HCT116 (cell line): ENCODE measurements around the gene CDC42SE1. TPM values are rescaled to one million over a fixed set of nuclear protein-coding genes. Genes with fewer than 3 reads are reported as not detected.
"Not testable (repeated sequence)": the region's sequence is repeated elsewhere in the genome, so short reads cannot be mapped to it uniquely, and the experiment has no call there.

Experiments used
- ATAC-seq: fragments of 200-7000 bp; cut with Tn5 transposase; 2 replicates; pipeline ENCODE4 v1.9.1; 2020; ENCODE audit warnings: mild to moderate bottlenecking, moderate library complexity
- BruUV-seq: library from RNA; stranded (reverse); fragments of 400-500 nt; replicated peaks from 2 replicates; lab custom pipeline; 2021; lab: Mats Ljungman, UMichigan
- CTCF ChIA-PET: fragments of 300-600 bp; sonication (Branson Sonifier 250); formaldehyde crosslinking; loops from one replicate; lab custom pipeline; 2021; ENCODE audit warnings: antibody characterized with exemption; lab: Charles Lee
- POLR2A ChIA-PET: fragments of 300-600, 350-600 bp; sonication (Branson Sonifier 250); formaldehyde crosslinking; loops from one replicate; lab custom pipeline; 2021; ENCODE audit warnings: antibody characterized with exemption; lab: Charles Lee
- RAD21 ChIA-PET, 2 experiments: fragments of 300-600 bp; sonication (Branson Sonifier 250); formaldehyde crosslinking; loops; one replicate each; lab custom pipeline; 2023; ENCODE audit warnings: low total read pairs in 2 of 2; ENCODE audit not compliant: uncharacterized antibody in 2 of 2, unreplicated experiment in 2 of 2, low non-redundant PET in 1 of 2; lab: Charles Lee
- DNase-seq: peaks from one replicate; pipeline ENCODE4 v3.0.0-alpha.2; 2010; ENCODE audit warnings: low read depth, low spot score
- H2AFZ ChIP-seq: fragments of 200-600 bp; shearing (Covaris generic), sonication (generic); 2 replicates; pipeline ENCODE4 v1.6.1; 2017; ENCODE audit warnings: low read depth, mixed run types, mixed read lengths, antibody characterized with exemption, low read length; ENCODE audit not compliant: poor library complexity, severe bottlenecking
- H3K27ac ChIP-seq: 2 replicates; pipeline ENCODE4 v1.5.1; 2012; ENCODE audit warnings: low read depth, low read length
- H3K27me3 ChIP-seq: fragments of 200-600 bp; sonication (generic); 2 replicates; pipeline ENCODE4 v1.6.1; 2016; ENCODE audit warnings: mixed run types, low read length, mixed read lengths; ENCODE audit not compliant: insufficient read depth
- H3K36me3 ChIP-seq, 2 experiments: fragments of 200-500 bp in 1 of 2; fragments of 200-600 bp in 1 of 2; sonication (Bioruptor generic) in 1 of 2; sonication (generic) in 1 of 2; 2 replicates each; pipeline versions ENCODE4 v1.5.1 to v1.6.1; 2014 to 2016; ENCODE audit warnings: low read length in 2 of 2, inconsistent platforms in 1 of 2, mixed read lengths in 1 of 2, mixed run types in 1 of 2; ENCODE audit not compliant: insufficient read depth in 2 of 2, control insufficient read depth in 1 of 2
- H3K4me1 ChIP-seq, 2 experiments: fragments of 200-600 bp in 1 of 2; sonication (generic) in 1 of 2; 2 replicates each; pipeline versions ENCODE4 v1.5.1 to v1.6.1; 2012 to 2017; ENCODE audit warnings: low read length in 2 of 2, inconsistent platforms in 1 of 2, mild to moderate bottlenecking in 1 of 2, mixed read lengths in 1 of 2, mixed run types in 1 of 2, moderate library complexity in 1 of 2; ENCODE audit not compliant: insufficient read depth in 2 of 2, control insufficient read depth in 1 of 2
- H3K4me2 ChIP-seq: fragments of 200-600 bp; sonication (generic); 2 replicates; pipeline ENCODE4 v1.6.1; 2017; ENCODE audit warnings: mixed run types, low read length, mixed read lengths
- H3K4me3 ChIP-seq, 2 experiments: fragments of 200-600 bp in 1 of 2; sonication (generic) in 1 of 2; replicated peaks in 1 of 2; 2 replicates each; pipeline ENCODE4 v1.5.1; 2011 to 2016; ENCODE audit warnings: low read length in 2 of 2, control low read depth in 1 of 2, low read depth in 1 of 2, mild to moderate bottlenecking in 1 of 2, mixed read lengths in 1 of 2, mixed run types in 1 of 2
- H3K79me2 ChIP-seq: fragments of 200-600 bp; sonication (generic); 2 replicates; pipeline ENCODE4 v1.6.1; 2017; ENCODE audit warnings: mild to moderate bottlenecking, mixed run types, low read length, moderate library complexity, mixed read lengths; ENCODE audit not compliant: insufficient read depth
- H3K9ac ChIP-seq: fragments of 200-600 bp; sonication (generic); 2 replicates; pipeline ENCODE4 v1.6.1; 2016; ENCODE audit warnings: low read length, mixed read lengths
- H3K9me2 ChIP-seq: fragments of 200-600 bp; sonication (generic), shearing (Covaris generic); 2 replicates; pipeline ENCODE4 v1.6.1; 2017; ENCODE audit warnings: mixed run types, mild to moderate bottlenecking, moderate library complexity; ENCODE audit not compliant: insufficient read depth
- H3K9me3 ChIP-seq, 2 experiments: fragments of 200-500 bp in 1 of 2; fragments of 200-600 bp in 1 of 2; sonication (Bioruptor generic) in 1 of 2; sonication (generic) in 1 of 2; 2 replicates each; pipeline ENCODE4 v1.6.1; 2014 to 2017; ENCODE audit warnings: low read length in 2 of 2, mixed read lengths in 2 of 2, inconsistent platforms in 1 of 2, low read depth in 1 of 2, mild to moderate bottlenecking in 1 of 2, mixed run types in 1 of 2, moderate library complexity in 1 of 2; ENCODE audit not compliant: control insufficient read depth in 1 of 2, insufficient read depth in 1 of 2
- H4K20me1 ChIP-seq: fragments of 200-600 bp; sonication (generic), shearing (Covaris generic); 2 replicates; pipeline ENCODE4 v1.6.1; 2017; ENCODE audit warnings: mixed run types, mild to moderate bottlenecking, moderate library complexity; ENCODE audit not compliant: insufficient read depth
- CBX3 ChIP-seq: IDR thresholded peaks from 2 replicates; pipeline ENCODE4 v1.6.1; 2012; ENCODE audit warnings: low read depth
- CEBPB ChIP-seq: IDR thresholded peaks from 2 replicates; pipeline ENCODE4 v1.6.1; 2012; ENCODE audit warnings: low read depth
- FOSL1 ChIP-seq: IDR thresholded peaks from 2 replicates; pipeline ENCODE4 v1.6.1; 2012; ENCODE audit warnings: low read depth
- JUND ChIP-seq: IDR thresholded peaks from 2 replicates; pipeline ENCODE4 v1.6.1; 2012
- POLR2A ChIP-seq: IDR thresholded peaks from 2 replicates; pipeline ENCODE4 v1.7.0; 2011; ENCODE audit warnings: borderline replicate concordance; ENCODE audit not compliant: insufficient read depth, insufficient read length; ENCODE audit errors: extremely low read depth
- SRF ChIP-seq: IDR thresholded peaks from 2 replicates; pipeline ENCODE4 v1.6.1; 2012; ENCODE audit warnings: low read depth
- intact Hi-C: fragments of 100-400 bp; cut with micrococcal nuclease; formaldehyde crosslinking; loops from 2 replicates; pipeline ENCODE4 v1.10.0; 2022
- total RNA-seq: library from RNA; stranded (reverse); gene quantifications from one replicate; pipeline ENCODE4 v1.2.1, GENCODE V29; 2021; ENCODE audit not compliant: unreplicated experiment
- TF ChIP-seq, protein P1 (sequence below): IDR thresholded peaks from 2 replicates; pipeline ENCODE4 v1.6.1; 2012
- TF ChIP-seq, protein P2 (sequence below): IDR thresholded peaks from 2 replicates; pipeline ENCODE4 v1.6.1; 2012; ENCODE audit warnings: low read depth
- TF ChIP-seq, protein P3 (sequence below): IDR thresholded peaks from 2 replicates; pipeline ENCODE4 v1.6.1; 2012

The CDC42SE1 gene
- total RNA-seq, 1 experiment from 2014 or later = 50.5 TPM

DNA sequence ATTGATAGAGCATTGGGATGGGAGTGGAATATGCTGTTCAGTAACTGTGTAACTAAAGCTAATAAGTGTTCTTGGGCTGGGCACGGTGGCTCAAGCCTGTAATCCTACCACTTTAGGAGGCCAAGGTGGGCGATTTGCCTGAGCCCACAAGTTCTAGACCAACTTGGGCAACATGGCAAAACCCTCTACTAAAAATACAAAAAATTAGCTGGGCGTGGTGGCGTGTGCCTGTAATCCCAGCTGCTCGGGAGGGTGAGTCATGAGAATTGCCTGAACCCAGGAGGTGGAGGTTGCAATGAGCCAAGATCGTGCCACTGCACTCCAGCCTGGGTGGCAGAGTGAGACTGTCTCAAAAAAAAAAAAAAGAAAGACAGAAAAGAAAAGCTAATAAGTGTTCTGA, 38.0 kb upstream of the CDC42SE1 start:
- H3K9ac ChIP-seq, H4K20me1 ChIP-seq, RAD21 ChIA-PET, H3K27me3 ChIP-seq, H3K9me3 ChIP-seq, H3K36me3 ChIP-seq, BruUV-seq, H3K27ac ChIP-seq, POLR2A ChIA-PET, H3K4me3 ChIP-seq, H3K9me2 ChIP-seq, intact Hi-C loops, H3K79me2 ChIP-seq: not testable (repeated sequence)
- CTCF ChIA-PET = interaction anchor here (1.3 kb wide), 2 partner anchors 14 to 29 kb away, joined by 3 read pairs; no protein-coding TSS in a partner anchor
- DNase-seq (peak; percentile 10), ATAC-seq (peak; percentile 67)
- Histone ChIP-seq H3K4me1 (peaks cover 7 to 13% of the 10 kb centered on the region in 2 experiments), H3K4me2 (peak overlapping the region; percentile 67), H2AFZ (peak overlapping the region; percentile 54)
- TF ChIP-seq FOSL1 (peak; percentile 41), CBX3 (0 out of 2 replicates have a peak, but pooled peaks have one; percentile 36), JUND (0 out of 2 replicates have a peak, but pooled peaks have one; percentile 11)

DNA sequence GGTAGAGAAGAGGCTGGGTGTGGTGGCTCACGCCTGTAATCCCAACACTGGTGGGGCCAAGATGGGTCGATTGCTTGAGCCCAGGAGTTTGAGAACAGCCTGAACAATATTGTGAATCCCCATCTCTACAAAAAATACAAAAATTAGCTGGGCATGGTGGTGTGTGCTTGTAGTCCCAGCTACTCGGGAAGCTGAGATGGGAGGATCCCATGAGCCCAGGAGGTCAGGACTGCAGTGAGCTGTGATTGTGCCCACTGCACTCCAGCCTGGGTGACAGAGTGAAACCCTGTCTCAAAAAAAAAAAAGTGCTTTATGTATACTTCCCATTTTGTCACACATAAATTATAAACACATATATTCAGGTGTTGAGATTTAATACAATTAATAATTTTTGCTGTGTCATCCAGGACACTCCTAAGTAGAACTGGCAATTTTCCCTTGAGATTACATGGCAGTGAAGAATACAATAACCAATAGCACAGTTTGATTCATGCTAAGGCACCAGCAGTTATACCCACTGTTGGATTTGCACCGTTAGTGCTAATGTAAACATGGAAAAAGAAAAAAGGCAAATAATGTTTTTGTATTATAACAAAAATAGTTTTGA, 26.6 kb upstream of the CDC42SE1 start:
- Histone ChIP-seq H3K9me2 (no peaks in the 10 kb centered on the region), H2AFZ (no peak overlapping the region), H3K4me3 (no peak overlapping the region), H4K20me1 (no peaks in the 10 kb centered on the region), H3K9me3 (no peaks in the 10 kb centered on the region), H3K9ac (no peak overlapping the region), H3K27me3 (no peaks in the 10 kb centered on the region), H3K79me2 (no peaks in the 10 kb centered on the region), H3K36me3 (no peaks in the 10 kb centered on the region), H3K4me2 (no peak overlapping the region), H3K4me1 (no peaks in the 10 kb centered on the region), H3K27ac (no peak overlapping the region)
- BruUV-seq = no TSS peak
- intact Hi-C loops = no loop called here
- RAD21 ChIA-PET = no interaction called here
- no peak for TF ChIP-seq CEBPB
- no peak for TF ChIP-seq POLR2A
- TF ChIP-seq, protein P1, sequence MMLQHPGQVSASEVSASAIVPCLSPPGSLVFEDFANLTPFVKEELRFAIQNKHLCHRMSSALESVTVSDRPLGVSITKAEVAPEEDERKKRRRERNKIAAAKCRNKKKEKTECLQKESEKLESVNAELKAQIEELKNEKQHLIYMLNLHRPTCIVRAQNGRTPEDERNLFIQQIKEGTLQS = no peak
- TF ChIP-seq, protein P2, sequence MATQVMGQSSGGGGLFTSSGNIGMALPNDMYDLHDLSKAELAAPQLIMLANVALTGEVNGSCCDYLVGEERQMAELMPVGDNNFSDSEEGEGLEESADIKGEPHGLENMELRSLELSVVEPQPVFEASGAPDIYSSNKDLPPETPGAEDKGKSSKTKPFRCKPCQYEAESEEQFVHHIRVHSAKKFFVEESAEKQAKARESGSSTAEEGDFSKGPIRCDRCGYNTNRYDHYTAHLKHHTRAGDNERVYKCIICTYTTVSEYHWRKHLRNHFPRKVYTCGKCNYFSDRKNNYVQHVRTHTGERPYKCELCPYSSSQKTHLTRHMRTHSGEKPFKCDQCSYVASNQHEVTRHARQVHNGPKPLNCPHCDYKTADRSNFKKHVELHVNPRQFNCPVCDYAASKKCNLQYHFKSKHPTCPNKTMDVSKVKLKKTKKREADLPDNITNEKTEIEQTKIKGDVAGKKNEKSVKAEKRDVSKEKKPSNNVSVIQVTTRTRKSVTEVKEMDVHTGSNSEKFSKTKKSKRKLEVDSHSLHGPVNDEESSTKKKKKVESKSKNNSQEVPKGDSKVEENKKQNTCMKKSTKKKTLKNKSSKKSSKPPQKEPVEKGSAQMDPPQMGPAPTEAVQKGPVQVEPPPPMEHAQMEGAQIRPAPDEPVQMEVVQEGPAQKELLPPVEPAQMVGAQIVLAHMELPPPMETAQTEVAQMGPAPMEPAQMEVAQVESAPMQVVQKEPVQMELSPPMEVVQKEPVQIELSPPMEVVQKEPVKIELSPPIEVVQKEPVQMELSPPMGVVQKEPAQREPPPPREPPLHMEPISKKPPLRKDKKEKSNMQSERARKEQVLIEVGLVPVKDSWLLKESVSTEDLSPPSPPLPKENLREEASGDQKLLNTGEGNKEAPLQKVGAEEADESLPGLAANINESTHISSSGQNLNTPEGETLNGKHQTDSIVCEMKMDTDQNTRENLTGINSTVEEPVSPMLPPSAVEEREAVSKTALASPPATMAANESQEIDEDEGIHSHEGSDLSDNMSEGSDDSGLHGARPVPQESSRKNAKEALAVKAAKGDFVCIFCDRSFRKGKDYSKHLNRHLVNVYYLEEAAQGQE = no peak
- TF ChIP-seq, protein P3, sequence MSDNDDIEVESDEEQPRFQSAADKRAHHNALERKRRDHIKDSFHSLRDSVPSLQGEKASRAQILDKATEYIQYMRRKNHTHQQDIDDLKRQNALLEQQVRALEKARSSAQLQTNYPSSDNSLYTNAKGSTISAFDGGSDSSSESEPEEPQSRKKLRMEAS = no peak
- no peak for TF ChIP-seq SRF
- CTCF ChIA-PET = interaction anchor here (2.0 kb wide), 1 partner anchor 13 kb away, joined by 11 read pairs; no protein-coding TSS in a partner anchor
- POLR2A ChIA-PET = interaction anchor here (1.7 kb wide), 1 partner anchor 14 kb away, joined by 3 read pairs; no protein-coding TSS in a partner anchor
- ATAC-seq = no peak
- DNase-seq = no peak
